GM12865 (cell line): ENCODE results near the gene DAGLB.
"Not testable (repeated sequence)": the region's sequence is repeated elsewhere in the genome, so short reads cannot be mapped to it uniquely, and the experiment has no call there.

ENCODE experiments used
- DNase-seq: peaks from one replicate; pipeline ENCODE4 v3.0.0; 2010; ENCODE audit warnings: low read depth
- H3K4me3 ChIP-seq: 2 replicates; pipeline ENCODE4 v1.5.1; 2011; ENCODE audit warnings: mild to moderate bottlenecking, low read depth, low read length, control low read depth
- TF ChIP-seq, protein P1 (sequence below): IDR thresholded peaks from 2 replicates; pipeline ENCODE4 v1.5.1; 2011; ENCODE audit warnings: low read length, control low read depth, low read depth, inconsistent platforms; ENCODE audit not compliant: insufficient read depth; ENCODE audit errors: missing control alignments

DAGLB gene

DNA sequence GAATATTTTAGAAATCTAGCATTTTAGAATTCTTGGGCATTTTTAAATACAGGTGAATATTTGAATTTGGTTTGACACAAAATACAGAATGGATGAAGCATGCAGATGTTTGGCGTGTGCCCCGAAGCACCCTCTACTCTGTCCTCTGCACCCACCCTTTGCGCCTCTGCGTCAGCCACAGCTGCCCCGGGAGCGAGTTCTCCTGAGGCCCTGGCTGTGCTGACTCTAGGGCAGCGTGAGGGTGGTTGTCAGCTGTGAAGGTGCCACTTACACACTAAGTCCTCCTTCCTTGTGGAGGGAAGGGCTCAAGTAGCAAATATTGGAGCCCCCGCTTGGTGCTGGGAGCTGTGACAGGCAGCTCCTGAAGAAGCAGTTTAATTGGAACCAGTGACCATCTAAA is 48.4 kb downstream of the DAGLB start:
- no peak overlapping the region for H3K4me3 ChIP-seq
- no peak for DNase-seq
- TF ChIP-seq, protein P1, sequence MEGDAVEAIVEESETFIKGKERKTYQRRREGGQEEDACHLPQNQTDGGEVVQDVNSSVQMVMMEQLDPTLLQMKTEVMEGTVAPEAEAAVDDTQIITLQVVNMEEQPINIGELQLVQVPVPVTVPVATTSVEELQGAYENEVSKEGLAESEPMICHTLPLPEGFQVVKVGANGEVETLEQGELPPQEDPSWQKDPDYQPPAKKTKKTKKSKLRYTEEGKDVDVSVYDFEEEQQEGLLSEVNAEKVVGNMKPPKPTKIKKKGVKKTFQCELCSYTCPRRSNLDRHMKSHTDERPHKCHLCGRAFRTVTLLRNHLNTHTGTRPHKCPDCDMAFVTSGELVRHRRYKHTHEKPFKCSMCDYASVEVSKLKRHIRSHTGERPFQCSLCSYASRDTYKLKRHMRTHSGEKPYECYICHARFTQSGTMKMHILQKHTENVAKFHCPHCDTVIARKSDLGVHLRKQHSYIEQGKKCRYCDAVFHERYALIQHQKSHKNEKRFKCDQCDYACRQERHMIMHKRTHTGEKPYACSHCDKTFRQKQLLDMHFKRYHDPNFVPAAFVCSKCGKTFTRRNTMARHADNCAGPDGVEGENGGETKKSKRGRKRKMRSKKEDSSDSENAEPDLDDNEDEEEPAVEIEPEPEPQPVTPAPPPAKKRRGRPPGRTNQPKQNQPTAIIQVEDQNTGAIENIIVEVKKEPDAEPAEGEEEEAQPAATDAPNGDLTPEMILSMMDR, result no peak

GRCh38 chr7:6398943-6399342 is 48.8 kb downstream of the DAGLB start:
- no peak for DNase-seq
- H3K4me3 ChIP-seq, result no peak overlapping the region

GRCh38 chr7:6397759-6398495 is 49.8 kb downstream of the DAGLB start:
- not testable (repeated sequence) for DNase-seq, H3K4me3 ChIP-seq

More at GRCh38 chr7:6398943-6399342, 48.8 kb downstream of the DAGLB start:
- TF ChIP-seq, protein P1, result no peak

DNA sequence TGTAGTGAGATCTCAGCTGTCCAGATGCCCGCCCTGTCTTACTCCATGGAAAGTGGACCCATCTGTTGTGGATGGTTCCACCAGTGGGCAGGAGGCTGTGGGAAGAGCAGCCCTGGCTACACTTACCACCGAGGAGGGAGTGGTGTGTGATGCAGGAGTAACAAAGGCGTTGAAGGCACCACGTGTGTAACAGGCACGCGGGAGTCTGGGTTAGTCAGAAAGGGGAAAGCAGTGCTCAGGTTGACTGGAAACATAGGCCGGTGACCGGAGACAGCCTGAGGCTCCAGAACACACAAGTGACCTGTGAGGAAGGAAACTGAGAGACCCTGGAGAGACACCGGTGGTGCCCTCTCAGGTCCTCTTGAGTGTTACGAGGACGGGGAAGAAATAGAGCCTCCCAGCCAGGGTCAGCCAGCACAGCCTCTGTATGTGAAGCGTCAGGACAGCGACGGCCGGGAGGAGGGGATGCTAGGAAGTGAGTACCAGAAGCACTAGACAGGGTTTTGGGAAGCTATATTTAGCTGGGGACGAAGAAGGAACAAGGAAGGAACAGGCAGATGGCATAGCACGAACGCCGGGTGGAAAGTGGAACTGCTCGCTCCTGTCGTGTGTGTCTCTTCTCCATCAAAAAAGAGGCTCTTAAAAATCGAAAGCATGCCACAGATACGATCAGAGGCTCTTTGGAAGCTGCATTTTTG is 51.7 kb downstream of the DAGLB start:
- DNase-seq, result no peak
- no peak overlapping the region for H3K4me3 ChIP-seq
- TF ChIP-seq, protein P1, result no peak

GRCh38 chr7:6394114-6394513 is 53.6 kb downstream of the DAGLB start:
- TF ChIP-seq, protein P1, result no peak
- no peak overlapping the region for H3K4me3 ChIP-seq
- no peak for DNase-seq

- no peak for DNase-seq
- no peak overlapping the region for H3K4me3 ChIP-seq
- TF ChIP-seq, protein P1, result no peak
Observed at GRCh38 chr7:6393667-6394056, 54.1 kb downstream of the DAGLB start.

DNA sequence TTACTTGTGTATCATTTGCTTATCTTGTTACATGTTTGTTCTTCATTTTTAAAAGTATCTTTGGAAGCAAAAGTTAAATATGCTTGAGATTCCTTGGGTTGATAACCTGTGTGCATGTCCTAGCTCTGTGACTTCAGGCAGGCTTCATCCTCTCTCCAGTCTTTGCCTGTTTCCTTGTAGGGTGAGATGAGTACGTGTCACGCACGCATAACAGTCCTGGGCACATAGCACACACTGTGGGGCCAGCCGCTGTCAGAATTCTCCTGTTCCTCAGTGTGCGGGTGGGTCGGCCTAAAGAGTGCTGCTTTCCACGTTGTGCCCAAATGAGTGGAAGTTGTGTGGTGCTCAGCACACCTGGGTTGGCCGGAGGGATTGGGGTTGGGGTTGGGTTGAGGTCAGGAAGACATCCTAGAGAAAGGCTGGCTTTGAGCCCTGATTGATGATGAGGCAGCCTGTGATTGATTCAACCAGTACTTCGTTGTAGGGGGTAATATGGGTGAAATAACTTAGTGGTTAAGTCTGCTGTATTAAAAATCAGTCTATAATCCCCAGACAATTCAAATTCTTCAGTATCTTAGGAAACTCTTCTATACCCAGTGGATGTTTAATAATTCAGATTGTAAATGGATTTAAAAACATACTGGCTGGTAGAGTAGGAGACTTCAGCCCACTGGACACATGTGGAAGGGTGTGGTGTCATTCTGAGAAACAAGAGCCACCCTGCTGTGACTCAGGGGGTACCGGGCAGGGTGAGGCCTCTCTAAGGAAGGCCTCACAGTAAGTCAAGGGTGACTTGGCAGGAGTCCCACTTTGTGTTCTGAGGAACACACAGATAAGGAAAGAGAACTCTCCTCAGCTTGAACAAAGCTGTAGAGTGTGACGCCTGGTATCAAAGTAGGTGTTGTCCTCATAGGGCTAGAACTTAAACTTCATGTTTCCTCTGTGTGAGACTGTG is 54.8 kb downstream of the DAGLB start:
- DNase-seq, result peak; percentile 50
- no peak overlapping the region for H3K4me3 ChIP-seq
- TF ChIP-seq, protein P1, result no peak
